ENCODE measurements around the gene NDUFC1.
"Not testable (repeated sequence)": the region's sequence is repeated elsewhere in the genome, so short reads cannot be mapped to it uniquely, and the experiment has no call there.

NDUFC1 gene

DNA sequence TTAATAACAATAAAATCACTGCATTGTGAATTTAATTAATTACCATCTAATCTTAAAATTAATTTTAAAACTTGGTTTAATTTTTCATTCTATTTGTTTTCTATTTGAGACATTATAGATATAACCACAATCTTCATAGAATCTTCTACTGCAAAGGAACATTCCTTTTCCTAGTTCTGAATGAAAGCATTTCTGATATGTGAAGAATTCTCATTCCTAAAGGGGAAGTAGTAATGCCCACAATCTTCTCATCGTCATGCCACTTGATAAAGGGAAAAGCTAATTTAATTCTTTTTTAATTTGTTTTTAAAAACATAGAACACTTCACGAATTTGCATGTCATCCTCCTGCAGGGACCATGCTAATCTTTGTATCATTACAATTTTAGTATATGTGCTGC, 45.9 kb downstream of the NDUFC1 start:
- in situ Hi-C loops (cut with MboI; ENCODE audit: low pct_unique_long_range_greater_than_20kb, low sequenced_read_pairs): no loop called here
- DNase-seq: no peak

DNA sequence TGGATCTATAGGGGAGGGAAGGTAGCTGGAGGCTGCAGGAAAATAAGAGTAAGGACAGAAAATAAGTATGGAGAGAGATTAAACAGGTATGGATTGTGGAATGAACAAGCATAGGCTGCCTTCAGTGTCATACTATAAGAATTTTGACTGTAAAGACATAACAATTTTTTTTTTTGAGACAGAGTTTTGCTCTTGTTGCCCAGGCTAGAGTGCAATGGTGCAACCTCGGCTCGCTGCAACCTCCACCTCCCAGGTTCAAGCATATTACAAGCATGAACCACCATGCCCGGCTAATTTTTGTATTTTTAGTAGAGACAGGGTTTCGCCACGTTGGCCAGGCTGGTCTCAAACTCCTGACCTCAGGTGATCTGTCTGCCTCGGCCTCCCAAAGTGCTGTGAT, 46.7 kb downstream of the NDUFC1 start:
- in situ Hi-C loops (cut with MboI; ENCODE audit: low pct_unique_long_range_greater_than_20kb, low sequenced_read_pairs); DNase-seq: not testable (repeated sequence)

DNA sequence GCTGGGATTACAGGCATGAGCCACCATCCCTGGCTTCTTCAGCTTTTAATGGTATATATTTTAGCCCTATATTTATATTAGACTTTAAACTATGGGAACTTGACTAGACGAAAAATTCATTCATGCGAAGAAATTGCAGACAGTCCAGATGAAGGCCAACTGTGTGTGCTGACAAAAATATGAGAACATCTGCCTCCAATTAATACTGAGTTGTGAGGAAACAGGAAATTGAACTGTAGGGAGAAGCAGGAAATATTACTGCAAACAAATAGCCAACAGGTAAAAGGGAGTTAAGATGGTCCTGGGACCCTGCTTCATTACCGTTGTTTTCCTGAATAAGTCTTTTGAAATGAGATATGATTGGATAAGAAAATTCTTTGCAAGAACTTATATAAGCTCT, 48.6 kb downstream of the NDUFC1 start:
- in situ Hi-C loops (cut with MboI; ENCODE audit: low pct_unique_long_range_greater_than_20kb, low sequenced_read_pairs): no loop called here

DNA sequence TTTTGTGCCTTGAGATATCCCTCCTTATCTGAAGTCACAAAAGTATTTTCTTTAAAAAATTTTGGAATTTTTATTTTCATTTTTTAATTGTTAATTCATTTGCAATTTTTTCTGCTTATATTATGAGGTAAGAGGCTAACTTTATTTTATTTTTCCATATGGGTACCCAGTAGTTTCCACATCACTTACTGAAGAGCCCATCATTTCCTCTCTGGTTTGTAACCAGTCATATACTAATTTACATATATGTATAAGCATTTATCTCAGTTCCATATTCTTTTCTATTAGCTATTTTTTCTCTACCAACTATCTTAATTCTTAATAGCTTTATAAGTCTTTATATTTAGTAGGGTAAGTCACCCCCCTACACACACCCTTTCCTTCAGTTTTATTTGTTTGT, 49.2 kb downstream of the NDUFC1 start:
- no peak for DNase-seq
- in situ Hi-C loops (cut with MboI; ENCODE audit: low pct_unique_long_range_greater_than_20kb, low sequenced_read_pairs): no loop called here

More for the DNA sequence above, 48.6 kb downstream of the NDUFC1 start:
- DNase-seq: no peak

DNA sequence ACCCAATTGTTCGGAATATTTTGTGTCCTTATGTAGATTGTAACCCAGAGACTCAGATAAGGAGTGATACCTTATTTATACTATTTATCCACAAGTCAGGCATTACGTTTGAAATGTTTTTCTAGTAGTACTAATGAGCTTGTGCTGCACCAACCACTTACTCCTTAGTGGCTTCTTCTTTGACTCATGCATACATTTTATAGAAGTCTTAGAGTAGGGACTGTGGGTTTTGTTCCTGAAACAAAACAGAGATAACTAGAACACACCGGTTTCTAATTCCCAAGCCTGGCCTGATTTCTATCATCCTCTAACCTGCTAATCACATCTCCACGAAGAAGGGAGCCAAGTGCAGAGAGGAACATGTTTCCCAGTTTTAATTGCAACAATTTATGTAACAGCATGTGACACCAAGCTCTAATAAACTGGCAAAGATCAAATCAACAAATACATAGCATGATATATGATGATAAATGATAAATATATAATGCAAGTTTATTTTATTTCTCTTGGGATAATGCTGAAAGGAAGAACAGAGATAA, 54.5 kb downstream of the NDUFC1 start:
- in situ Hi-C loops (cut with MboI; ENCODE audit: low pct_unique_long_range_greater_than_20kb, low sequenced_read_pairs): no loop called here
- no peak for DNase-seq

DNA sequence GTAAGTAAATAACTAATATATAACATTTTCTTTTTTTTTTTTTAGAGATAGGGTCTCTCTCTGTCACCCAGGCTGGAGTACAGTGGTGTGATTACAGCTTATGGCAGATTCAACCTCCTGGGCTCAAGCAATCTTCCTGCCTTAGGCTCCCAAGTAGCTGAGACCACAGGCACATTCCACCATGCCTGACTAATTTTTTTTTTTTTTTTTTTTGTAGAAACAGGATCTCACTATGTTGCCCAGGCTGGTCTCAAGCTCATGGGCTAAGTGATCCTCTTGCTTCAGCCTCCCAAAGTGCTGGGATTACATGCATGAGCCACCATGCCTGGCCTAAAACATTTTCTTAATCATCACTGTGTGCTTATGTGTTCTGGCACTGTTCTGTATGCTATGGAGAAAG, 55.0 kb downstream of the NDUFC1 start:
- in situ Hi-C loops (cut with MboI; ENCODE audit: low pct_unique_long_range_greater_than_20kb, low sequenced_read_pairs): no loop called here
- DNase-seq: no peak

DNA sequence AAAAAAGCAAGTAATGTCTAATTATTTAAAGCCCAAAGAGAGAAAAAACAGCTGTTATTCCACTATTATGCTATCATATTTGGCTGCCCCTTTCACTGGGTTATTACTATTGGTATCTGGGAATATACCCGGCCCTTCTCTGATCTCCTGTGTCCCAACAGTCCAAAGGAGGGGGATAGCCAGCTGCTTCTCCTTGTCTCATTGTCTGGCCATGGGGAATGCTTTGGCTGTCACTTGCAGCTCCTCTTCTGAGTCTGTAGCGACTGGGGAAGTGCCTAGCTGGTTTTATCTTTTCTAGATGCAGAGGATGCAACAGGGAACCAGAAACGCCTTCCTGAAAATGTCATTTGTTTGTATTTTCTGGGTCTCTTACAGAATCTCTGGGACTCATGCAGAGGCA, 56.1 kb downstream of the NDUFC1 start:
- no peak for DNase-seq
- in situ Hi-C loops (cut with MboI; ENCODE audit: low pct_unique_long_range_greater_than_20kb, low sequenced_read_pairs): no loop called here

DNA sequence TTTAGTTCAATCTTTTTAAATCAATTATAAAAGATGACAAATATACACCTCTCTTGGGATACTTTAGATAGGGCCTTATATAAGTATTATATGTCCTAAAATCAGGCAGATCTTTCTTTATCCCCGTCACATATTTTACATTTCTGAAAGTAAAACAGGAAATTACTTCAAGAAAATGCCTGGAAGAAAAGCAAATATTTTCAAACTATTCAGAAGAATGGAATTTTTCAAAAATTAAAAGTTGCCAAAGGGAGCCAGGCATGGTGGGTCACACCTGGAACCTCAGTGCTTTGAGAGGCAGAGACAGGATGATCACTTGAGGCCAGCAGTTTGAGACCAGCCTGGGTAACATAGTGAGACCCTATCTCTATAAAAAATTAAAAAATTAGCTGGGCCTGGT, 56.7 kb downstream of the NDUFC1 start:
- no peak for DNase-seq
- in situ Hi-C loops (cut with MboI; ENCODE audit: low pct_unique_long_range_greater_than_20kb, low sequenced_read_pairs): no loop called here

DNA sequence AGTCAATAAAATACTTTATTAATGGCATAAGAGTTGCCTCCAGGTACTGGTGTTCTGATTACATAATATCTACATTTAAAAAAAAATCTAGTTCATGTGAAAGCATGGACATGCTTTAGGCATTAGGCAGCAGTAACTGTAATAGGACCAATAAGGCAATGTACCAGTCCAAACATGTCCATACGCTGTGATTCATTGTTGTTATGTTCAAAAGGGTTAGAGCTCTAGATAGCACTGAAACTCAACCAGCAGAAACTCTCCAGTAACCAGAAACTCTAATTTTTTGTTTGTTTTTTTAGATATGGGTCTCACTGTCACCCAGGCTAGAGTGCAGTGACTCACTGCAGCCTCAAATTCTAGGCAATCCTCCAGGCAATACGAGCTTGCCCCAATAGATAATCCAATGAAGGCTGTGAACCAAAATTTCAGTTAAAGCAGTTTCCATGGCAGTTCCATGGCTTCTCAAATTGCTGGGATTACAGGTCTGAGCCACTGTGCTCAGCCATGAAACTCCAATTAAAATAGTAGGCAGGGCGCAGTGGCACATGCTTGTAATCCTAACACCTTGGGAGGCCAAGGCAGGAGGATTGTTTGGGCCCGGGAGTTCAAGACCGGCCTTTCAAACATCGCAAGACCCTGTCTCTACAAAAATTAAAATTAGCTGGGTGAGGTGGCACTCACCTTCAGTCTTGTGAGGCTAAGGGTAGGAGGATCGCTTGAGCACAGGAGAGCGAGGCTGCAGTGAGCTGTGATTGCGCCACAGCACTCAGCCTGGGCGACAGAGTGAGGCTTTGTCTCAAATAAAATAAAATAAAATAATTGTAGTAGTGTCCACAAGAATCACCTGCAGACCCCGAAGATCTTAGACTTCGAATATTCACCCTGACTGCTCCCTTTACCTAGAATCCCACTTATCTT, 58.6 kb downstream of the NDUFC1 start:
- in situ Hi-C loops (cut with MboI; ENCODE audit: low pct_unique_long_range_greater_than_20kb, low sequenced_read_pairs): no loop called here
- DNase-seq: no peak

DNA sequence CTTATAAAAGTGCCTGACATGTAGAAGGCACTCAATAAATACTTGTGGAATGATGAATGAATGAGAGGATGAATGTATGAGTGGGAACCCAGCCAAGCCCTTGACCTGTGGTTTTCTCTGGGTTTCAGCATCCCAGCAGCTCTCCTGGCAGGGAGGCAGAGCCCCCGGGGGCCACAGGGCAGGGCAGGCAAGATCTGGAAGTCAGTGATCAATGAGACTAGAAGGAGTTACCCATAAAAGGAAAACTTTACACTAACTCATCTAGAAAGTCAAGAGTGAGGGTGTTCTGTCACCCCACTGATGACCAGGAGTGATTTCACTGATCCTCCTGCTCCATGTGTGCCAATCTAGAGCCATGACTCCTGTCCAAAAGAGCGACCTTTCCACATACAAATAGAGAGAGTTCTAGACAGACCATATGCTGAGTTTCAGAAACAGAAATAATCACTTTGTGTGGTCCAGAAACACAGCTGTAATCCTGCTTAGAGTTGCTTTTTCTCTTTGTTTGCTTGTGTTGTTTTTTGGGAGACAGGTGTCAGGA, 59.7 kb downstream of the NDUFC1 start:
- DNase-seq: no peak
- in situ Hi-C loops (cut with MboI; ENCODE audit: low pct_unique_long_range_greater_than_20kb, low sequenced_read_pairs): no loop called here

DNA sequence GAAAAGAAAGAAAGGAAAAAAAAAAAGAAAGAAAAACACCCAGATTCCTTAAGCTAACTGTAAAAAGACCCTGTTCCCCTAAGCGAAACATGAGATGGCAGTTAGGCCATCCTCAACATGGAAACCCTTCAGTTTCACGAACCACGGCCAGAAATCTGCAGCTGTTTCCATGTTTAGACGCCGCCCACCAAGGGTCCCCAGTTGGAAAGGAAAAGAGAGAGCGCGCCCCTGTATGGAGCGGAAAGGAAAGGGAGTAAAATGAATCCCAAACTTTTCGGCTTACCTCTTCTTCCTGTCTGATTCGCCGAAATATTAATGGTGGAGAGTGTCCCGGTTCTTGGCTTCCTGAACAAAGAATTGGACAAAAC, 60.5 kb downstream of the NDUFC1 start:
- no peak for DNase-seq
- in situ Hi-C loops (cut with MboI; ENCODE audit: low pct_unique_long_range_greater_than_20kb, low sequenced_read_pairs): no loop called here

DNA sequence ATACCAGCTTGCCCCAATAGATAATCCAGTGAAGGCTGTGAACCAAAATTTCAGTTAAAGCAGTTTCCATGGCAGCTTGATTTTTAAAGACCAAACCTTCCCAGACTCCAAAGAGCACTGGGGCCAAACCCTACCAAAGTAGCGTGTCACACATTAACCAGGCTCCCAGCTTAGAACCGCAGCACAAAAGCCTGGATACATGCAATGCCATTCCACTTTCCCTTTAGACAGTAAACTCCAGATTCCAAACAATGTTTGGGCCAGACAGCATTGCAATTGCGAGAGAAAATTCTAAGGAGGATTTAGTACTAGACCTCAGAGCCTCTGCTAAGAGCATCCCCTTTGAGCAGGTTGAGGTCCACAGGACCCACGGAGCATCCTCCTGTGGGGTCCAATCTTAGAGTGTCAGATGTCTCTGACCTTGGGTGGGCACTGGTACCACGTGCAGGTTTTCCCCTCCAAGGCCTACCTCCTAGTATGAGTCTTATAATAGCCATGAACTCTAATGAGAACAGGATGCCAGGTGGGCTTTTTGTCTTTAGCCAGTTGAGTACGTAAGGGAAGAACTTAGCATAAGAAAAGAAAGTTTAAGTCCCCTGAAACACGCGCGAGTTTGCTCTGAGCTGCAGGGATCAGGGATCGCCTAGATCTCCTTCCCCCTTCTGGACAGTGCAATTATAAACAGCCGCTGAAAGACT, 61.0 kb downstream of the NDUFC1 start:
- in situ Hi-C loops (cut with MboI; ENCODE audit: low pct_unique_long_range_greater_than_20kb, low sequenced_read_pairs): no loop called here
- DNase-seq: no peak
